ENCODE measurements around the gene RAD21L1. TPM values are rescaled to one million over a fixed set of nuclear protein-coding genes. Genes with fewer than 3 reads are reported as not detected.

RAD21L1 gene
- polyA plus RNA-seq, 1 donor from 2014 or later = not detected

DNA sequence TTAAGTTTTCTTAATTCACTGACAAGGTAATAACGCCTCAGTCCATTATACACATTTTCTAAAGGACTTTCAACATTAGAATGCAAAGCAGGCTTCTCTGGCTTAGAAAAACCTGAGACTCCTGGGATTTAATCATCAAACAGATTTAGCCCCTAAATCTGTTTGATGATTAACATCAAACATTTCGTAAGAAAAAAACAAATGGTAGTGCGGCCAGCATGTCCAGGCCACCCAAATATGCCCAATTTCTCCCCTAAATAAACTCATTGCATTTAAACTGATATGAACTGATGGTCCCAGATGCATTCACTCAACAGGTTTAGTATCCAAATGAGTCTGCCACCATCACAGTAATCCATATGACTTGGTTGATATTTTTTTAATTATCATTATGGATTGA, 47.2 kb upstream of the RAD21L1 start:
- H3K4me3 ChIP-seq (ENCODE audit: low read length) = no peak overlapping the region
- no peaks in the 10 kb centered on the region for H4K20me1 ChIP-seq (ENCODE audit: insufficient read depth)
- no peaks in the 10 kb centered on the region for H3K36me3 ChIP-seq (ENCODE audit: insufficient read depth, low read length)
- no peaks in the 10 kb centered on the region for H3K9me3 ChIP-seq (ENCODE audit: low read length)
- TF ChIP-seq EZH2 (IDR thresholded peaks at IDR 0.05; ENCODE audit: borderline replicate concordance, insufficient read depth, low read length, poor library complexity, severe bottlenecking) (no peak), POLR2AphosphoS5 (IDR thresholded peaks at IDR 0.05) (no peak)
- no peaks in the 10 kb centered on the region for H3K9me2 ChIP-seq (ENCODE audit: insufficient read depth, low read length)
- no peak overlapping the region for H2AFZ ChIP-seq (ENCODE audit: low read depth, low read length)
- H3K27me3 ChIP-seq (ENCODE audit: insufficient read depth, low read depth, low read length) = no peaks in the 10 kb centered on the region
- no peak overlapping the region for H3K9ac ChIP-seq (ENCODE audit: low read length)
- no peaks in the 10 kb centered on the region for H3K79me2 ChIP-seq (replicated peaks; ENCODE audit: insufficient read depth, low read length)
- H3K4me2 ChIP-seq (ENCODE audit: low read length) = no peak overlapping the region
- no peak overlapping the region for H3K27ac ChIP-seq (ENCODE audit: low read length)
- H3F3A ChIP-seq (ENCODE audit: insufficient read depth, low read length, poor library complexity, severe bottlenecking) = peaks cover 4% of the 10 kb centered on the region

DNA sequence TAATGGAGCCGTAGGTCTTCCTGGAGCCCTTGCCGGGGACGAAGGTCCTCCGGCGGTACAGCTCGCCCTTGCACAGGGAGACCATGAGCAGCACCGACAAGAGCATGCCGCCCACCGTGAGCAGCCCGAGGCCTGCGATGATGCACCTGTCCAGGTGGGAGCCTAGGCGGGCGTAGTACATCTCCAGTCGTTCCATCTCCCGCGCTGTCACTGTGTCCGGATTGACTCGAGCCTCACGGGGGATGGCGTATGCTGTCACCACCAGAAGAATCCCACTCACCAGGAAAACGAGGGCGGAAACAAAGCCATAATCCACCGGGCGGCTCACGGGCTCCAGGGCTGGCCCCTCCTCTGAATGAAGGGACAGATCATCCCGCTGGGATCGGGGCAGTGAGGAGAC, 44.9 kb upstream of the RAD21L1 start:
- Histone ChIP-seq H3K27ac (ENCODE audit: low read length) (no peak overlapping the region), H3K4me3 (ENCODE audit: low read length) (no peak overlapping the region), H3K9me2 (ENCODE audit: insufficient read depth, low read length) (no peaks in the 10 kb centered on the region), H3K4me2 (ENCODE audit: low read length) (no peak overlapping the region), H3K79me2 (replicated peaks; ENCODE audit: insufficient read depth, low read length) (no peaks in the 10 kb centered on the region), H3F3A (ENCODE audit: insufficient read depth, low read length, poor library complexity, severe bottlenecking) (peaks cover 4% of the 10 kb centered on the region), H2AFZ (ENCODE audit: low read depth, low read length) (no peak overlapping the region), H3K9ac (ENCODE audit: low read length) (no peak overlapping the region), H3K36me3 (ENCODE audit: insufficient read depth, low read length) (no peaks in the 10 kb centered on the region), H3K27me3 (ENCODE audit: insufficient read depth, low read depth, low read length) (peaks cover 8% of the 10 kb centered on the region), H3K9me3 (ENCODE audit: low read length) (no peaks in the 10 kb centered on the region), H4K20me1 (ENCODE audit: insufficient read depth) (no peaks in the 10 kb centered on the region)
- TF ChIP-seq EP300 (conservative IDR thresholded peaks at IDR 0.05; ENCODE audit: poor library complexity, severe bottlenecking) (no peak), SMC3 (conservative IDR thresholded peaks at IDR 0.05; ENCODE audit: poor library complexity) (no peak), RAD21 (conservative IDR thresholded peaks at IDR 0.05) (no peak), POLR2AphosphoS5 (IDR thresholded peaks at IDR 0.05) (no peak), EZH2 (IDR thresholded peaks at IDR 0.05; ENCODE audit: borderline replicate concordance, insufficient read depth, low read length, poor library complexity, severe bottlenecking) (no peak), TAF1 (IDR thresholded peaks at IDR 0.05; ENCODE audit: low read depth) (no peak), MXI1 (conservative IDR thresholded peaks at IDR 0.05; ENCODE audit: poor library complexity, severe bottlenecking) (no peak)
- TF ChIP-seq, protein P1, sequence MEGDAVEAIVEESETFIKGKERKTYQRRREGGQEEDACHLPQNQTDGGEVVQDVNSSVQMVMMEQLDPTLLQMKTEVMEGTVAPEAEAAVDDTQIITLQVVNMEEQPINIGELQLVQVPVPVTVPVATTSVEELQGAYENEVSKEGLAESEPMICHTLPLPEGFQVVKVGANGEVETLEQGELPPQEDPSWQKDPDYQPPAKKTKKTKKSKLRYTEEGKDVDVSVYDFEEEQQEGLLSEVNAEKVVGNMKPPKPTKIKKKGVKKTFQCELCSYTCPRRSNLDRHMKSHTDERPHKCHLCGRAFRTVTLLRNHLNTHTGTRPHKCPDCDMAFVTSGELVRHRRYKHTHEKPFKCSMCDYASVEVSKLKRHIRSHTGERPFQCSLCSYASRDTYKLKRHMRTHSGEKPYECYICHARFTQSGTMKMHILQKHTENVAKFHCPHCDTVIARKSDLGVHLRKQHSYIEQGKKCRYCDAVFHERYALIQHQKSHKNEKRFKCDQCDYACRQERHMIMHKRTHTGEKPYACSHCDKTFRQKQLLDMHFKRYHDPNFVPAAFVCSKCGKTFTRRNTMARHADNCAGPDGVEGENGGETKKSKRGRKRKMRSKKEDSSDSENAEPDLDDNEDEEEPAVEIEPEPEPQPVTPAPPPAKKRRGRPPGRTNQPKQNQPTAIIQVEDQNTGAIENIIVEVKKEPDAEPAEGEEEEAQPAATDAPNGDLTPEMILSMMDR (IDR thresholded peaks at IDR 0.05; ENCODE audit: poor library complexity, severe bottlenecking) = no peak
- TF ChIP-seq, protein P2, sequence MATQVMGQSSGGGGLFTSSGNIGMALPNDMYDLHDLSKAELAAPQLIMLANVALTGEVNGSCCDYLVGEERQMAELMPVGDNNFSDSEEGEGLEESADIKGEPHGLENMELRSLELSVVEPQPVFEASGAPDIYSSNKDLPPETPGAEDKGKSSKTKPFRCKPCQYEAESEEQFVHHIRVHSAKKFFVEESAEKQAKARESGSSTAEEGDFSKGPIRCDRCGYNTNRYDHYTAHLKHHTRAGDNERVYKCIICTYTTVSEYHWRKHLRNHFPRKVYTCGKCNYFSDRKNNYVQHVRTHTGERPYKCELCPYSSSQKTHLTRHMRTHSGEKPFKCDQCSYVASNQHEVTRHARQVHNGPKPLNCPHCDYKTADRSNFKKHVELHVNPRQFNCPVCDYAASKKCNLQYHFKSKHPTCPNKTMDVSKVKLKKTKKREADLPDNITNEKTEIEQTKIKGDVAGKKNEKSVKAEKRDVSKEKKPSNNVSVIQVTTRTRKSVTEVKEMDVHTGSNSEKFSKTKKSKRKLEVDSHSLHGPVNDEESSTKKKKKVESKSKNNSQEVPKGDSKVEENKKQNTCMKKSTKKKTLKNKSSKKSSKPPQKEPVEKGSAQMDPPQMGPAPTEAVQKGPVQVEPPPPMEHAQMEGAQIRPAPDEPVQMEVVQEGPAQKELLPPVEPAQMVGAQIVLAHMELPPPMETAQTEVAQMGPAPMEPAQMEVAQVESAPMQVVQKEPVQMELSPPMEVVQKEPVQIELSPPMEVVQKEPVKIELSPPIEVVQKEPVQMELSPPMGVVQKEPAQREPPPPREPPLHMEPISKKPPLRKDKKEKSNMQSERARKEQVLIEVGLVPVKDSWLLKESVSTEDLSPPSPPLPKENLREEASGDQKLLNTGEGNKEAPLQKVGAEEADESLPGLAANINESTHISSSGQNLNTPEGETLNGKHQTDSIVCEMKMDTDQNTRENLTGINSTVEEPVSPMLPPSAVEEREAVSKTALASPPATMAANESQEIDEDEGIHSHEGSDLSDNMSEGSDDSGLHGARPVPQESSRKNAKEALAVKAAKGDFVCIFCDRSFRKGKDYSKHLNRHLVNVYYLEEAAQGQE (IDR thresholded peaks at IDR 0.05; ENCODE audit: borderline replicate concordance) = no peak

DNA sequence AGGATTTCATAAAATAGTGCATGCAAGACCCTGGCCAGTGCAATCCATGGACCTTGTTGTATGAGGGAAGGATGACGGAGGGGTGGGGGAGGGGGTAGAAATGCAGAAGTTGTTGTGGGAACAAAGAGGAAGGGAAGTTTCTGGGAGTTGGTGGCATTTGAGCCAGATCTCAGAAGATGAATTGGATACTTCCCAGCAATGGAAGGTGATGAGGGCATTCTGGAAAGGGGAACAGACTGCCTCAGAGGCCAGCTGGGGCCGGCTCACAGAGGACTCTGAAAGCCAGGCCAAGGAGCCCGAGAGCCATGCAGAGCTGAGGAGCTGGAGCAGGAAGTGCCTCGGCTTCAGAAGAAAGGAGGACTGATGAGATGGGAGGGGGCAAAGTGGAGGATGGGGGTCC, 43.7 kb upstream of the RAD21L1 start:
- Histone ChIP-seq H3K9ac (ENCODE audit: low read length) (no peak overlapping the region), H3F3A (ENCODE audit: insufficient read depth, low read length, poor library complexity, severe bottlenecking) (peaks cover 4% of the 10 kb centered on the region), H4K20me1 (ENCODE audit: insufficient read depth) (no peaks in the 10 kb centered on the region), H3K4me3 (ENCODE audit: low read length) (no peak overlapping the region), H3K9me2 (ENCODE audit: insufficient read depth, low read length) (no peaks in the 10 kb centered on the region), H3K4me2 (ENCODE audit: low read length) (no peak overlapping the region), H3K36me3 (ENCODE audit: insufficient read depth, low read length) (no peaks in the 10 kb centered on the region), H3K79me2 (replicated peaks; ENCODE audit: insufficient read depth, low read length) (no peaks in the 10 kb centered on the region), H3K27ac (ENCODE audit: low read length) (no peak overlapping the region), H3K27me3 (ENCODE audit: insufficient read depth, low read depth, low read length) (peaks cover 8% of the 10 kb centered on the region), H3K9me3 (ENCODE audit: low read length) (no peaks in the 10 kb centered on the region), H2AFZ (ENCODE audit: low read depth, low read length) (no peak overlapping the region)
- no peak for TF ChIP-seq EP300 (conservative IDR thresholded peaks at IDR 0.05; ENCODE audit: poor library complexity, severe bottlenecking)
- no peak for TF ChIP-seq EZH2 (IDR thresholded peaks at IDR 0.05; ENCODE audit: borderline replicate concordance, insufficient read depth, low read length, poor library complexity, severe bottlenecking)
- no peak for TF ChIP-seq TAF1 (IDR thresholded peaks at IDR 0.05; ENCODE audit: low read depth)
- no peak for TF ChIP-seq MXI1 (conservative IDR thresholded peaks at IDR 0.05; ENCODE audit: poor library complexity, severe bottlenecking)
- TF ChIP-seq RAD21 (conservative IDR thresholded peaks at IDR 0.05) = no peak
- TF ChIP-seq, protein P1 (IDR thresholded peaks at IDR 0.05; ENCODE audit: poor library complexity, severe bottlenecking) = no peak
- no peak for TF ChIP-seq SMC3 (conservative IDR thresholded peaks at IDR 0.05; ENCODE audit: poor library complexity)
- TF ChIP-seq, protein P2 (IDR thresholded peaks at IDR 0.05; ENCODE audit: borderline replicate concordance) = no peak
- no peak for TF ChIP-seq POLR2AphosphoS5 (IDR thresholded peaks at IDR 0.05)

All from neural cell (in vitro differentiated cells).